Stimulated activated CD8-positive, alpha-beta memory T cell treated with anti-CD3 and anti-CD28 coated beads, Interleukin-12 subunit alpha, Interleukin-12 subunit beta, amount 100 ng/mL, for 1 hour (primary cell): ENCODE results near the gene CCT5.
"Not testable (repeated sequence)": the region's sequence is repeated elsewhere in the genome, so short reads cannot be mapped to it uniquely, and the experiment has no call there.

Source experiments
- DNase-seq: peaks from one replicate; pipeline ENCODE4 v3.0.0-alpha.2; 2020; ENCODE audit warnings: low read depth

CCT5 gene

GRCh38 chr5:10277773-10278630 is 27.9 kb downstream of the CCT5 start:
- DNase-seq, result no peak

- no peak for DNase-seq
Observed at GRCh38 chr5:10278658-10279279, 28.7 kb downstream of the CCT5 start.

- DNase-seq, result no peak
Observed at GRCh38 chr5:10279328-10279727, 29.2 kb downstream of the CCT5 start.

GRCh38 chr5:10279925-10280720 is 30.0 kb downstream of the CCT5 start:
- no peak for DNase-seq

GRCh38 chr5:10283927-10284635 is 34.0 kb downstream of the CCT5 start:
- DNase-seq, result peak; percentile 64

GRCh38 chr5:10285362-10285761 is 35.3 kb downstream of the CCT5 start:
- not testable (repeated sequence) for DNase-seq

- DNase-seq, result no peak
Observed at GRCh38 chr5:10286162-10286861, 36.2 kb downstream of the CCT5 start.

GRCh38 chr5:10286862-10287227 is 36.8 kb downstream of the CCT5 start:
- DNase-seq, result no peak

GRCh38 chr5:10288592-10289219 is 38.6 kb downstream of the CCT5 start:
- DNase-seq, result no peak

GRCh38 chr5:10289353-10289752 is 39.3 kb downstream of the CCT5 start:
- no peak for DNase-seq

GRCh38 chr5:10289991-10290390 is 39.9 kb downstream of the CCT5 start:
- no peak for DNase-seq

- no peak for DNase-seq
Observed at GRCh38 chr5:10290438-10290837, 40.4 kb downstream of the CCT5 start.

GRCh38 chr5:10291692-10292339 is 41.7 kb downstream of the CCT5 start:
- DNase-seq, result no peak

- no peak for DNase-seq
Observed at GRCh38 chr5:10293907-10294662, 44.0 kb downstream of the CCT5 start.

- no peak for DNase-seq
Observed at GRCh38 chr5:10295619-10296326, 45.7 kb downstream of the CCT5 start.

- no peak for DNase-seq
Observed at GRCh38 chr5:10297646-10298204, 47.6 kb downstream of the CCT5 start.

- DNase-seq, result no peak
Observed at GRCh38 chr5:10300246-10300645, 50.2 kb downstream of the CCT5 start.

- DNase-seq, result no peak
Observed at GRCh38 chr5:10301266-10301665, 51.2 kb downstream of the CCT5 start.
